Subcutaneous abdominal adipose tissue (tissue), 5 donors: ENCODE data around the gene CEP72.

Experiments
- H3K27ac ChIP-seq: one replicate; pipeline ENCODE4 v1.7.0; 2013; ENCODE audit warnings: low read depth, mild to moderate bottlenecking, inconsistent platforms, low read length, moderate library complexity
- H3K27me3 ChIP-seq, 5 donors: one replicate each; pipeline ENCODE4 v1.7.0; 2013; ENCODE audit warnings: low read length in 5 of 5, inconsistent platforms in 1 of 5; ENCODE audit not compliant: control insufficient read depth in 5 of 5, insufficient read depth in 4 of 5
- H3K36me3 ChIP-seq, 5 donors: one replicate each; pipeline ENCODE4 v1.7.0; 2013; ENCODE audit warnings: low read length in 5 of 5; ENCODE audit not compliant: control insufficient read depth in 5 of 5, insufficient read depth in 5 of 5
- H3K4me1 ChIP-seq, 5 donors: one replicate each; pipeline ENCODE4 v1.7.0; 2013; ENCODE audit warnings: low read length in 5 of 5, mild to moderate bottlenecking in 3 of 5, moderate library complexity in 1 of 5; ENCODE audit not compliant: control insufficient read depth in 5 of 5, insufficient read depth in 5 of 5
- H3K4me3 ChIP-seq, 5 donors: one replicate each; pipeline ENCODE4 v1.7.0; 2013; ENCODE audit warnings: low read length in 5 of 5, low read depth in 1 of 5
- H3K9ac ChIP-seq, 5 donors: one replicate each; pipeline ENCODE4 v1.7.0; 2013; ENCODE audit warnings: low read length in 5 of 5, mild to moderate bottlenecking in 4 of 5, moderate library complexity in 3 of 5
- H3K9me3 ChIP-seq, 5 donors: one replicate each; pipeline ENCODE4 v1.7.0; 2013; ENCODE audit warnings: low read length in 5 of 5; ENCODE audit not compliant: control insufficient read depth in 5 of 5
- donor health status: healthy.
- donor health status: healthy.
- donor health status: healthy.
- donor health status: healthy.
- donor health status: healthy.

The CEP72 gene

DNA sequence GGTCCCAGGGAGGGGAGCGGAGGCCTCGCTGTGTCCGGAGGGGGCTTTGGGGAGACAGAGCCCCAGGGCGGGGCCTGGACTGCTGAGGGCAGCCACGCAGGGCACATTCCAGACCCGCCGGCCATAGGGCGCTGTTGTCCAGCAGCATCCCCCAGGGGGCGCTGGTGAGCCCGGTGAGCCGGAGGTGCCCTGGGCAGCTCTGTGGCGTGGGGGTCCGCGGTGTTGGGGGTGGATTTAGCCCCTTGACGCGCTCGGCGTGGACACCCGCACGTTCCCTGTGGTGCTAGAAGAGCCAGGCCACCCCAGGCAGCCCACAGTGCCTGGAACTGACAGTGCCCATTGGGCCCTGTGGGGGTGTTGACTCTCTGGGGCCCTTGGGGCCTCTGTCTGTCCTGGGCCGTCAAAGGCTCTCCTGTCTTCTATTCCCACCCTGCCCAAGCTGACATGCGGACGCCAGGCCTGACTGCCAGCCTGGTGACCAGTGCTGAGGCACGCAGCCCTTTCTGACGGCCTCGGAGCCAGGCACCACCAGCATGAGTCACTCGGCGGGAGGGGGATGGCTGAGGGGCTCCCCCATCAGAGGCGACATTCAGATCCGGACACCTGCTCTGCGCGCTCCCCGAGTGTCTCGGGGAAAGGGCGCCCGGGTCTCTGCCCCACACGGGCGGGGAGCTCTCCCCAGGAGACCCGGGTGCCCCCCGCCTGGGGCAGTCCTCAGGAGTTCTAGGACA lies 57.1 kb downstream of the CEP72 start:
- no peaks in the 10 kb centered on the region for H3K9me3 ChIP-seq
- no peak overlapping the region for H3K4me3 ChIP-seq
- no peak overlapping the region for H3K27ac ChIP-seq
- peaks cover 4 to 36% (median 31%) of the 10 kb centered on the region in 5 donors for H3K4me1 ChIP-seq
- peaks cover 0 to 11% (median 0%) of the 10 kb centered on the region in 5 donors for H3K27me3 ChIP-seq
- H3K9ac ChIP-seq, result no peak overlapping the region
- H3K36me3 ChIP-seq, result peaks cover 0 to 16% (median 12%) of the 10 kb centered on the region in 5 donors

DNA sequence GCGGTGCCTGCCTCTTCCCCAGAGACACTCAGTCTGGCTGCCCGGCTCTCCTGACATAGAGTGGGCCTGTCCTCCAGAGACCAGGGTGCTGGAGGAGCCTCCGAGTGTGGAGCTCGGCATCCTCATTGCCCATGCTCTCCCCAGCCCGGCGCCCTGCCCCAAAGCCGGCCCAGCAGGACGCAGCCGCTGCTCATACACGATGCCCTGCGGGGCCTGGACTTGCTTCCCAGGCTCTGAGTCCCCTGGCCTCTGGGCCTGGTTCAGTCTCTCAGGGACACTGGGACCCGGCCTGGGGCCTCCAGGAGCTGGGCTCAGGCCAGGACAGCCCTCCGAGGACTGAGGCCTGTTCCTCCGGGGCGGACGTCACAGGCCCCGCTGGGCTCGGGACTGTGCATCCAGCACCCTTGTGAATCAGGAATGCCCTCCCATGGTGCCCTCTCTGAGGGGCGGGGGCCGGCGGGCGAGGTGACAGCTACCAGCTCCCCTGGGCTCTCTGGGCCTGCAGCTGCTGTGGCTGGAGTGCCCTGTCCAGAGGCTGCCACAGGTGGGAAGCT lies 57.8 kb downstream of the CEP72 start:
- Histone ChIP-seq H3K4me3 (no peak overlapping the region), H3K9ac (no peak overlapping the region), H3K4me1 (peaks cover 4 to 42% (median 38%) of the 10 kb centered on the region in 5 donors), H3K36me3 (peaks cover 0 to 10% (median 6%) of the 10 kb centered on the region in 5 donors), H3K27me3 (peaks cover 0 to 14% (median 0%) of the 10 kb centered on the region in 5 donors), H3K9me3 (no peaks in the 10 kb centered on the region), H3K27ac (no peak overlapping the region)

DNA sequence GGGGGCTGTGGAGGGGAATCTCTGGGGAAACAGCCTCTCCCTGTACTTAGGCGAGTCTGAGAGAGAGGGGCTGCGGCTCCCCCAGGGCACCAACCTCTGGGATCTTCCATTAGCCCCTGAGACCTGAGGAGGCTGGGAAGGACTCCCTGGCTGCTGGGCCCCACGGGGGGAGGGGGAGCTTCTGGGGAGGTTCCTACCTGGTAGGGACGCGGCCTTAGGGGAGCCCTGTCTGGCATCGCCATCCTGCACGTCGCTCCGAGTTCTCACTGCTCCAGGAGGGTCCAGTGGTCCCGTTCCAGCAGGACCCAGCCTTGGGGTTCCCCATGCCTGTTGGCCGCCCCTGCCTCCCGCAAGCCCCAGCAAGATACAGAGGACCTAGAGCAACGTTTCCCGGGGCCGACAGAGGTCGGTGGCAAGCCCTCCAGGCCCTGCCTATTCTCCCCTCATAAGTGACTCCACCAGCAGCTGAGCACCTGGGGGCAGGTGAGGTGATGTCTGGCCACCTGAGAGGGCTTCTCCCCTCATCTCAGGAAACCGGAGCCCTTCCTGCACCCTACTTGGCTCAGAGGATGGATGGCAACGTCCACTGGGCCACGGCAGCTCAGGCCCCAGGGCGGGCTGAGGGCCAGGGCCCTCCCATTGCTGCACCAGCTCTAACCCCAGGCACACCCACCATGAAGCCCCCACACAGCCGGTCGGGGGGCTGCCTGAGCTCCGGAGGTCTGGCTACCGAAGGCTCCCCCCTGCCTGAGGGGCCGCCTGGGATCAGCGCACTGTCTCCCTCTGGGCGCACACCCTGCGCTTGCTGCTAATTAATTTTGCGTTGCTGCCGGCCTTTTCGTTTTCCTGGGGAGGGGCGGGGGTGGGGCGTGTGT lies 58.5 kb downstream of the CEP72 start:
- Histone ChIP-seq H3K27me3 (peaks cover 0 to 14% (median 0%) of the 10 kb centered on the region in 5 donors), H3K4me3 (no peak overlapping the region), H3K4me1 (peaks cover 4 to 43% (median 42%) of the 10 kb centered on the region in 5 donors), H3K9ac (no peak overlapping the region), H3K27ac (no peak overlapping the region), H3K9me3 (no peaks in the 10 kb centered on the region), H3K36me3 (peaks cover 0 to 6% (median 2%) of the 10 kb centered on the region in 5 donors)

DNA sequence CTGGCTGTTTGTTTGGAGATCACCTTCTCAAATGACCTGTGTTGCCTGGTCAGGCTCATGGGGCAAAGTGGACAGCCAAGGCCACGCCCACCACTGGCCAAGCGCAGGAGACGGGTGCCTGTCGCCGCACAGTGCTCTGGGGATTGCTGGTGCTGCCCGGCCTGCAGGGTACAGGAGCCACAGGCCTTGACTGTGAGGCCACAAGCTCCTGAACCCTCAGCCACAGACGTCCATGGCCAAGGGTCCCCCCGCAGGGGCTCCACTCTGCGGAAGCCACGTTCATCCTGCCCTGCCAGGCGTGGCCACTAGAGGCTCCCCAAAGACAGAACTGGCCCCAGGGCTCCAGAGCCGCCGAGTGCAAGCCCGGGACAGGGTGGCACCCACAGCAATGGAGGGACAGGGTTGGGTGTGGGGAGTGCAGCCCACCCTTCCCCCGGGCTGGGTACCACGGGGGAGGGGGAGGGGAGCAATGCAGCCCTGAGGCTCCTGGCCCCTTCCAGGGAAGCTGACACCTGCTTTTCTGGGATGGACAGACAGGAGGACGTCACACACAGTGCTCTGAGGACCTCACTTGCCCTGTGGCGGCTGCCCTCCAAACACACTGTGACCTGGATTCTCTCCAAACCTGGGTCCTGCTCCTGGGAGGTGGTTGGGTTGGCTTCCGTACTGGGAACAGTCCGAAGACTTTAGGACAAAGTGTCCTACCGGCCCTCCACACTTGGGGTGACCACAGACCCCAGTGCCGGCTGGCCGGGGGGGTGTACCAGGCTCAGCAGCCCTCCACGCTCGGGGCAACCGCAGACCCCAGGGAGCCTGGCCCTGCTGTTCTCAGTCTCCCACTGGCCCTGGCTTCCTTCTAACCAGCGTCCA lies 59.6 kb downstream of the CEP72 start:
- H3K27ac ChIP-seq, result no peak overlapping the region
- peak overlapping the region; percentile 17 to 64 (median 44) for H3K4me3 ChIP-seq
- H3K9ac ChIP-seq, result peak overlapping the region in 1 of 5 donors; percentile 27
- peaks cover 4 to 43% (median 42%) of the 10 kb centered on the region in 5 donors for H3K4me1 ChIP-seq
- no peaks in the 10 kb centered on the region for H3K9me3 ChIP-seq
- peaks cover 0 to 14% (median 0%) of the 10 kb centered on the region in 5 donors for H3K27me3 ChIP-seq
- peaks cover 0 to 2% (median 2%) of the 10 kb centered on the region in 5 donors for H3K36me3 ChIP-seq

DNA sequence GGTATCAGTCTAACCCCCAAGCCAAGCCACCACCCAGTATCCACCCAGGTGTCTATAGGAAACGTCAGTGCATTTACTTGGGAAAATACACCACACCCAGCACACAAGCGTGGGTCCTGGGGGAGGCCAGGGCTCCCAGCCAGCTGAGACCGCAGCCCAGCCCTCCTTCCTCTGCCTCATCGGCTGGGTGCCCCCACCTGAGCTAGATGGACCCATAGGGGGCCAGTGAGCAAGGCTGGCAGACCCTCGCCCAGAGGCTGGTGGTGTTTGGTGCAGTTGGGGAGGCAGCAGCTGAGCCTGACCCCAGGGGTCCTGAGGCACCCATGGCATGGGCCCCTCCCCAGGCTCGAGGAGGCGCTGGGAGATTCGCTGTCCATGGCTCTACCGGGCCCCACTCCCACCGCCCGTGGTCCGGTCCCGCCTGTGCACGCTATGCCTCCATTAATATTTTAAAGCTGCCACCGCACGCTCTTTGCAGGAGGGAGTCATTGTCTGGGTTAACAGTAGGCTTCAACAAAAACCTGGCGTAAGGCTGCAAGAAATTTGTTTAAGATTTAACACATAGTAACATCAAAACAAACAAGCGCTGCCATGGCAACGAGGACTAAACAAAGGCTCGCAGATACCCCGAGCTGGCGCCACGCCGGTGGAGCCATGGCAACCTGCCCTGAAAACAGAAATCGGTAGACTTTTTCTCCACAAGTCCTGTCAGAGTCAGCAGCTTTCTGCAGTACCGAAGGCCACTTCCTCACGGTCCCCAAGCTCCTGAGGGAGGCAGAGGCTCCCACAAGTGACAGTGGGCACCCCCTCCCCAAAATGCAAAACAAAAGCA lies 60.4 kb downstream of the CEP72 start:
- Histone ChIP-seq H3K27ac (no peak overlapping the region), H3K9ac (peak overlapping the region in 2 of 5 donors; percentile 27 to 41), H3K4me3 (peak overlapping the region; percentile 15 to 64 (median 54))

DNA sequence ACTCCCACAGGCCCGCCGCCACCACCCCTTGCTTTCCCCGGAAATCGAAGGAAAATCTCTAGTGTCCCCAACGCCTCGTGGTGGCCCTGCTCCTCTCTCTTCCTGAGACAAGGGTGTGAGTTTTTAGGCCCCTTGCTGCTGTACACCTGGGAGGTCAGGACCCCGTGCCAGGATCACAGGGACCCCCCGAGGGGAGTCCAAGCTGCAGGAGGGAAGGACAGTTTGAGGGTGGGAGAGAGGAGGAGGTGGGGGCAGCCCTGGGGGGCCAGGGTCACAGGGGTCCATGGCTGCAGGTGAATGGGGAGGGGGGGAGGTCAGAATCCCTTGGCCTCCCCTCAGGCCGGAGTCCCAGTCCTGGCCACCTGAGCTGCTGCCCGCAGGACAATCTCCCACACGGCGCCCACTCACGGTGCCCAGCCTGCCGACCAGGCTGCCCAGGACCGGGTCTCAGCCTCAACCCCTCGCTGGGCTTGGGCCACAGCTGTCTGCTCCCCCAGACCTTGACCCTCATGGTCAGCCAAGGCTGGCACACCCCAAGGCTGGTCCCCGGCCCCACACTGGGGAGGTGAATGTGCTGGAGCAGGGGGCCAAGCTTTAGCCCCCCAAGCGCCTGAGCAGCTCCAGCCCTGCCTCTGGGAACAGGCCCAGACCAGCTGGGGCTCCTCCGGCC lies 61.2 kb downstream of the CEP72 start:
- peak overlapping the region in 3 of 5 donors; percentile 15 to 55 (median 54) for H3K4me3 ChIP-seq
- no peak overlapping the region for H3K9ac ChIP-seq
- H3K36me3 ChIP-seq, result peaks cover 0 to 2% (median 0%) of the 10 kb centered on the region in 5 donors
- peaks cover 4 to 43% (median 42%) of the 10 kb centered on the region in 5 donors for H3K4me1 ChIP-seq
- no peak overlapping the region for H3K27ac ChIP-seq
- no peaks in the 10 kb centered on the region for H3K9me3 ChIP-seq
- H3K27me3 ChIP-seq, result peaks cover 0 to 14% (median 0%) of the 10 kb centered on the region in 5 donors

More for the DNA sequence above, 60.4 kb downstream of the CEP72 start:
- Histone ChIP-seq H3K9me3 (no peaks in the 10 kb centered on the region), H3K27me3 (peaks cover 0 to 14% (median 0%) of the 10 kb centered on the region in 5 donors), H3K4me1 (peaks cover 4 to 43% (median 42%) of the 10 kb centered on the region in 5 donors), H3K36me3 (peaks cover 0 to 2% (median 0%) of the 10 kb centered on the region in 5 donors)

DNA sequence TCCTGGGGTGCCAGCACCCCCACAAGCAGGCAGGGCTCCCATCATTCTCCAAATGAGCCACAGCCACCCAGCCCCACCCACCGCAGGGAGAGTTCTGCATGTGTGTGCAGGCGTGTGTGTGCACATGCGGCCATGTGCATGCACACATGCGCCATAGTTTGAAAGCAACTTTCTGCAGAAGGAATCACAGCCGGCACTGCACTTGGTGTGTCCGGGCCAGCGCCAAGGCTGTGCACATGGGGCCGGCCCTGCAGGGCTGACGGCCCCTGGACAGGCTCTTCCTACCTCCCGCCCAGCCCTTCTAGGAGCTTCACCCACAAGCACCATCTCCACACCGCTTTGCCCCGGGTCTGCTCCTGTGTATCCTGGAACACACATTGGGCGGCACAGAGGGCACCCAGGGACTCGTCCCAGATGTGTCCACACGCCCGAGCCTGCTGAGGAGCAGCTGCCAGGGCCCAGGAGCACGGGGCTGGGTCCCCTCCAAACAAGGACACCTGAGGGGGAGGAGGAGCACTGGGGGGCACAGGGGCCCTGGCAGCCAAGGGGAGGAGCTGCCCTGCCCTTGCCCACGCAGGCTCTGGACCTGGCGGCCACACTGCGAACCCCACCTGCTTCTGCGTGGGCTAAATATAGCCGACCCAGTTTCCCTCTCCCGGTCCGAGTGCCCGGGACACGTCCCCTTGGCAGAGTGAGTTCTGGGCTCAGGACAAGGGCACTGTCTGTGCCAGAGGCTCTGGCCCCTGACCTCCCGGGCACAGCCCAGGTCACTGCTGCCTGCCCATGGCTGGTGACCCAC lies 61.9 kb downstream of the CEP72 start:
- Histone ChIP-seq H3K9ac (peak overlapping the region in 1 of 5 donors; percentile 47), H3K4me3 (no peak overlapping the region), H3K4me1 (peaks cover 4 to 43% (median 42%) of the 10 kb centered on the region in 5 donors), H3K27me3 (peaks cover 0 to 14% (median 0%) of the 10 kb centered on the region in 5 donors), H3K36me3 (no peaks in the 10 kb centered on the region), H3K27ac (no peak overlapping the region), H3K9me3 (no peaks in the 10 kb centered on the region)

DNA sequence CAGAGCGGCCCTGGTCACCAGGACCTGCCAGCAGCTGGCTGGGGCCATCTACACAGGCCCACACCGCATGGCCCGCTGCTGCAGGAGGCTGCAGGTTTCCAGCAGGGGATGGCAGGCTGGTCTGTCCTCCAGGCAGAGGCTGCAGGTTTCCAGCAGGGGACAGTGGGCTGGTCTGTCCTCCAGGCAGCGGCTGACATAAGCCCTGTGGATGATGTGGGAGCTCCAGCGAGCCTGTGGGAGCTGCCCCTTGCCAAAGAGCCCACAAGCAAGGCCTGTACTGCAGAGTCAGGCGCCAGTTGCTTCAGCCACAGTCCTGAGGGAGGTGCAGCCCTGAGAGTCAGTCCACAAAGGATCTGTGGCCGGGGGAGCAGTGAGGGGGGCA lies 62.5 kb downstream of the CEP72 start:
- Histone ChIP-seq H3K27me3 (peaks cover 0 to 14% (median 0%) of the 10 kb centered on the region in 5 donors), H3K9ac (peak overlapping the region in 1 of 5 donors; percentile 47), H3K27ac (no peak overlapping the region), H3K36me3 (no peaks in the 10 kb centered on the region), H3K9me3 (no peaks in the 10 kb centered on the region), H3K4me1 (peaks cover 4 to 42% (median 38%) of the 10 kb centered on the region in 5 donors), H3K4me3 (no peak overlapping the region)
